GM19238 (cell line): Measurements from ENCODE around the gene NPL.

Source experiments
- DNase-seq: peaks from one replicate; pipeline ENCODE4 v3.0.0; 2011; ENCODE audit warnings: low spot score; ENCODE audit not compliant: insufficient read length

The NPL gene

DNA sequence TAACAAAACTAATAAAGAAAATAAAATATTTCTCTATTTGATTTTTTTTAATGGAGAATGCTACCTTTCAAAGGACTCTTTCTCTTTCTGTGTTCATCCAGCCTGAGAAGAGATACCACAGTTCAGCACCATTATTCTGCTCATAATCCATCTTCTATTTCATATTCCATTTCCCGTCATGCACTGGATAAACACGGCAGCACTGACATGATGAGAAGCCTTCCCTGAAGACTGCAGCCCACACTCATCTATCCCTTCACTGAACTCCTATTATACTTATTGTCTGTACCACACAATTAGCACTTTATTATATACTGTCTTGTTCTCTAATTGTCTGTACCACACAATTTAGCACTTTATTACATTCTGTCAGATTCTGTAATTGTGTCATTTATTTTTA is 10.7 kb upstream of the NPL start:
- DNase-seq = no peak

DNA sequence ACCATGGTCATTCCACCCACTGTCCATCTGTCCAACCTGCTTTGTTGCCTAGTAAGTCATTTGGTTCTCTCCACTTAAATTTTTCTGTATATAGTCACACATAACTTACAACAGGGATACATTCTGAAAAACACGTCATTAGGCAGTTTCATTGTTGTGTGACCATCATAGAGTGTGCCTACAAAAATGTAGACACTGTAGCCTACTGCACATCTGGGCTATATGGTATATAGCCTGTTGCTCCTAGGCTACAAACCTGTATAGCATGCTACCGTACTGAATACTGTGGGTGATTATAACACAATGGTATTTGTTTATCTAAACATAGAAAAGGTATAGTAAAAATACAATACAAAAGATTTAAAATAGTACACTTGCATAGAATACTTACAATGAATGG is 10.0 kb upstream of the NPL start:
- DNase-seq = no peak

DNA sequence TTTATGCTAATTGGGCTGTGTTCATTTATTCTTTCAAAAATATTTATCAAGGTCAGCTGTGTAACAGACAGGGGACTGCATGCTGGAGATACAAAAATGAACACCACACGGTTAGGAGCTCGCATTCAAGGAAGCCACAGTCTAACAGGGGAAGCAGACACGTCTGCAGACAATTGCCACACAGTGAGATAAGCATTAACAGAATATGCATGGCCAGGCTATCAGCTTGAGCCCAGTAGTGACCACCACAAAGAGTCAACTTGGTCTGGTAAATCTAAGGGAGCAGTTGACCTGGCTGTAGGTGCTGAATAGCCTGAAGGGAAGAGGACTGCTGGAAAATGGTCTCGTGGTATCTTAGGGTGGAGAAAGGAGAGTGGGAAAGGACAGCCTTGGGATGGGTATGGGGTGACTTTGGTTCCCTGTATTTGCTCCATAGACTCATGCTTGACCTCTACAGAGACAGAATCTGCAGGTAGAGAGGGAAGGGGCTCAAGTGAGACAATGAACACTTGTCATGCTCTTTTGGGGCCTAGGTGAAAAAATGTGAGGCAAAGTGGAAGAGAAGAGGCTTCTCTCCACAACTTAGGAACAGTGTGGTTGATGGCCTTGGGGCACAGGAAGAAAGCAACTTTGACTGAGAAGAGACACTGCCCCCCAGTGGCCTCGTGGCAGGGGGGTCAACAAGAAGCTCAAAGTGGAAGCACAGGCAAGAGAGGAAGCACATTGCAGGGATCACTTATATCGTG is 7.6 kb upstream of the NPL start:
- DNase-seq = no peak

DNA sequence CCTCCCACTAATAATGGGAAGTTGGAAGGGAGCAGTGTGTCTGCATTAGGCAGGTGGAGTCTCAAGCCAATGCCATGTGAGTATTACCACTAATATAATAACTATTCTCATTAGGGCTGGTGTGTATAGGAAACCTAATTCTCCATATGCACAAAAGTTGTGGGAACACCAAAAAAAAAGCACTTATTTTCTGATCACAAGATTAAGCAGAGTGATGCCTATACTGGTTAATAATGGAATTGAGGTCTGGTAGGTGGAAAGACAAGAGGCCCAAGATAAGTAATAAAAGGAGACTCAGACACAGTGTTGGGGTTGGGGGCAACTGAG is 7.0 kb upstream of the NPL start:
- no peak for DNase-seq

DNA sequence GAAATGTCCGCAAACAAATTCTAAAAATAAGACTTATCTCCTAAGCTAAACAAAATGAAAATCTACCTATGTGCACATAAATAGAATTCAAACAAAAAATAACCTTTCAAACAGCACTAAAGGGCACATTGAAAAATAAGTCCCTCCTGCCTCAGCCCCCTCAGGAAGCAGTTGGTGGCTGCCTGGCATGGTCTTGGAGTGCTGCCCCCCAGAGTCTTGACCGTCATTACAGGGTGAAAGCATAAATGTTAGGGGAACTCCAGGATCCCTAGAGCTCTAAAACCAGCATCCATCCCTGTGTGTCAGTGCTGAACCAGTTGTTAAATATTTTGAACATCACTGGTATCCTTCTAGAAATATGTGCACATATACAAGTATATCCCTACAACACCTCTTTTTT is 6.5 kb upstream of the NPL start:
- no peak for DNase-seq

DNA sequence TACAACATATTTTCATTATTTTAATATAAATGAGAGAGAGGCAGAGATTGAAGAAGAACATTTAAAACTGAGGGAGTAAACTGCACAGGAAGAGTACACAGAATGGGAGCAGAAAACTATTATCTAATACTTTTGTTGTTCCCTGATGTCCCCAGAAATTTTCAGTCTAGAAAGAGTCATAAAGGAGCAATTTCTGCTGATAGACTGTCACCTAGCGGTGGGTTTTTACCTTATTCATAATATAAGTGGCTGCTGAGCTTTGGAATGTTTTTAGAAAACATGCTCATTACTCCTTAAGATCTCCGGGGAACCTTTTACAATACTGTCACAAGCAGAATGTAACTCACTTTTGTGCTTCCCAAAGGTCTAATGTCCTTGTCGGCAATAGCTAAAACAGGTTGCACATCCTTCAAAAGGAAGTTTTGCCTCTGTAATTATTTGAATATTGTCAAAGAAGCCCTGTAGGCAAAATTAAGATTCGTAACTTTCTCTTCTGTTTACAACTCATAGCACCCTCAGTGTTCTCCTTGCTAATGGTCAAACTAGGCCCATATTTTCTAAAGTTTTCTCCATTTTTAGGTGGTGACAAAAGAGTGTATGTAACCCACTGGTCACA is 4.9 kb upstream of the NPL start:
- no peak for DNase-seq

DNA sequence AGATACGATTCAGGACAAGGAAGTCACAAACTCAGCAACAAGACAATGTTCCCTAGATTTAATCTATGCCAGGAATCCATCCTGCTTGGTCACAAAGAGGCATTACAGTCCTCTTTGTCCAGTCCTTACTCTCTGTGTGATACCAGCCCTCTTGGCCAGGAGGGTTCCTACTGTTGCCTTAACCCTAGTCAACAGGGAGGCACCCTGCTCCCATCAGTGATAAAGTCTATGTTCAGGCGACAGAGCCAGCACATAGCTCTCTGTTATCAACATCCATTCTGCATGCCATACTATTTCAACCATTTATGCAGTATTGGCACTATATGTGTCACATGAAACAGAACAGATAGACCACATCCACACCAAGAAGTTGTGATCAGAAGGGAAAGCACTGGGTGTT is 4.4 kb upstream of the NPL start:
- DNase-seq = no peak

DNA sequence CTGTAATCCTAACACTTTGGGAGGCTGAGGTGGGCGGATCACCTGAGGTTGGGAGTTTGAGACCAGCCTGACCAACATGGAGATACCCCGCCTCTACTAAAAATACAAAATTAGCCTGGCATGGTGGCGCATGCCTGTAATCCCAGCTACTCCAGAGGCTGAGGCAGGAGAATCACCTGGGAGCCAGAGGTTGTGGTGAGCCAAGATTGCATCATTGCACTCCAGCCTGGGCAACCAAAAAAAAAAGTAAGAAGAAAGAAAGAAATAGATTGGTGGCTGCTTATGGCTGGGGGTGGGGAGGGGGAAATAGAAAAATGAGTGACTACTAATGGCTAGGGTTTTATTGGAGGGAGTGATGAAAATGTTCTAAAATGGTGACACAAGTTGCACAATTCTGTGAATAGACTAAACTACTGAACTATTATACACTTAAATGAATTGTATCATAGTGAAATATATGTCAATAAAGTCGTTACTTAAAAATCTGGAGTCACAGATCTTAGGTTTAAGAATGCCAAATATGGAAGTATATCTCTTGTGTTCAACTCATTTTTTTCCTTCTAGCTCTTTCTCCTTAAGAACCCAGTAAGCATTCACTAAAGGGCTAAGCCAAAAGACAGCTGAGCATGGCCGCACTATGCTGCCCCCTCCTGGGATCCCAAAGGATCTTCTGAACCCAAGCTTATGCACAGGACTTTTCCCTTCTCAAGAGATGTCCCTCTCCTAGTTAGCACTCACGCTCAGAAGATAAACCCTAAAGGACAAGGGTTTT is 3.2 kb upstream of the NPL start:
- DNase-seq = no peak

DNA sequence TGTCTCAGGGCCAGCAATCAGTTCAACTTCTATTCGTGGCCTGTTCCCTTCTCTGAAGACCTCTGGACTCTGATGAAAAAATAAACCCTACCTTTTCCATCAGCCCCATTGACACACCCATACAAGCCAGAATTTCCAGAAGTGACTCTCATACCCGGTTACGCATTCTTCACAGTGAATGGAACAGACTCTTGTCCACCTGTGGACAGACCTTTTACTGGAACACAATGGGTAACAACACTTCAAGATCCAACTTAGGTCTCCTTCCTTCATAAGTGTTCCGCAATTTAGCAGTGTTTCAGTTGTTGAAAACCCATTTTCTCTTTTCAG is 2.6 kb upstream of the NPL start:
- DNase-seq = no peak

DNA sequence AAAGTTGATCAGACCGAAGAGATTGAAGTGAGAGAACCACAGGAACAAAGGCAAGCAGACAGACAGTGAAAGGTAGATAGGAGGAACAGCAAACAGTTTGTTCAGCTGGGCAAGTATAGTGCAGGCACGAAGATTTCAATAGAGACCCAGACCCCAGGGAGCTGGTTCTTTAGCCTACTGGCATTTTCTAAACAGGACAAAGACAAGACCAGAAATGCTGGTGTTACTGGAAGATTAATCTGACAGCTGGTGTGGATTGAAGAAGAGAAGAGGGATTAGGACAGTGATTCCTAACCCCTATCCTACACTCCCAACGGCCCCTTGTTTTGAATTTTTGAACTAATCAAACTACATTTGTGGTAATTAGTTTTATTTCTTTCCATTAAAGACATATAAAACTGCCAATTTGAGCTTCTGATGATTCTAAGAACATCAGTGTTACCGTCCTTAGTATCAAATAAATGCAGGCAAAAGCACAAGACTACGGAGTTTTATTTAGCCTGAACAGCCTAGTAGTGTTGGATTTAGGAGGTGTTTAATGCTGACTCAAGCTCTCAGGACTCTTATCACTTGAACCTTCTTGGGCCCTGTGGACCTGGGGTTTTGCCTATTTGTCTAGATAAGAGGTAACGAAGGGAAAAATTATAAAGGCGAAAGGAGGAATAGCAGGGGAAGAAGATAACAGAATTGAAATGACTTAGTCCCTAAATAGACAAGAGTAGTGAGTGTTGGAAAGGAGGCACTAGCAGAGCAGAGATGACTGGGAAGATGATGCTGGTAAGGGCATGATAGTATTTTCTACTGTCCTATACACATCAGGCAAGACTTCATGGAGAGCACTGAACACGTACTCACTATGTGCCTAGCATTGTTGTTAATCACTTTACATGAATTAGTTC is 2.0 kb downstream of the NPL start:
- DNase-seq = no peak

DNA sequence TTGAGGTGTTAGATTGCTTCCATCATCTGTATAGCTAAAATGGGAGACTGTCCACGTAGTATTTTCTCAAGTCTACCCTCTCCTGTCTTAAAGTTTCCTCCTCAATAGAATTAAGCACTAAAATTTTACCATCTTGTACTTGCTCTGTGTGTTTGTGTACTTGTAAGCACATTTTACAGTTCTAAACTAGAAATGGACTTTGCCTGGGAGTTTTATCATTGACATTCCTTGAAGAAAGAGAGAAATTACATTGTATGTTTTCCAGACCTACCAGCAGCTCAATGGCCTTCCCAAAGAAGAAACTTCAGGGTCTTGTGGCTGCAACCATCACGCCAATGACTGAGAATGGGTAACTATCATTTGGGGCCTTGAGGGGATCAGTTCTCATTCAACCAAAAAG is 4.5 kb downstream of the NPL start:
- DNase-seq = no peak

DNA sequence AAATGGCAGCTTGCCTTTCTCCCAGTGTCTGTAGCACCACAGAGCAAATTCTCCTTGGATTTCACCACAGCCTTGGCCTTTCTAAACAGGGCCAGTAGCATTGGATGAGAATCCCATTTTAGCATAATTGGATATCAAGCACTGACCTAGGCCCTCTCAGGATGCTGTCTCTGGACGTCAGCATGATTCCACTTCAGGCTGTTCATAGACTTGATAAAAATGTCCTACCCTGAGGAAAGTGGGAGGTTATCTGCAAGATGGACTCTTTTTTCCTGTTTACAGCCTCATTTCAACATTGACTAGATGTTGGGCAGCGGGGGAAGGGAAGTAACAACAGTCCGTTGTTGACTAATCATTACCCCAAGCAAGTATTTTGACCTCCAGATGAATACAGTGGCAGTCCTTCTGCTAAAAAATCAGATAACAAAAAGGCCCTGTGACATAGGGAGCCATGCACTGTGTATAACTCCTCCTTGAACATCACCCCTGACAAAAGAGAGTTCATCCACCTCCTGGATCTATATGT is 5.2 kb downstream of the NPL start:
- DNase-seq = no peak

DNA sequence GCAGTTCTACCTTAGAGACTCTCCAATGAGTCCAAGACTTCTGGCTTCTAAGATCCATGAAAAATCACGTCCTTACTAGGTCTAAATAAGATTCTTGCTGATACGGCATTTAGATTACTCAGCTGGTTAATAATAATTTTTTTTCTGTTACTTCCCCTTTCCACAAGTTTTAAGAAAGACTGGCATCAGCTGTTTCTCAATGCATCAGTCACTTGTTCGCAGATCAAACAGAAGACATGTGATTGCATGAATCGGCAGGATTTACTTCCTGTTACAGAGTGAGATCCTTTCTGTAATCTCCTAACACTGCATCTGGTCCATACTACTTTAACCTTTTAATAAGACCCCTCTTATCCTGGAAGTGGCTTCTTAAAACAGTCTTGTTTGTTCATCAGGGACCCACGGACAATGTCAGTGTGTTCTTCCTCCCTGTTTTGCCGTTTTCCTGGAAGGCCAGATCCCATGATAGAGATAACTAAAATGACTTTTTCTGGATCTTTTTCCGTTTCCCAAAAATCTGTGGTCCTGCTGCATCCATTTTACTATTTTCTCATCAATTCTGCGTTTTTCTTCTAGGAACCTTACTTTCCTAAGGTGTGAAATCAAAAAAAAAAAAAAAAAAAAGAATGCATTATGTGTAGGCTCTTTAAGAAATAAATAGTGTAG is 6.1 kb downstream of the NPL start:
- no peak for DNase-seq

DNA sequence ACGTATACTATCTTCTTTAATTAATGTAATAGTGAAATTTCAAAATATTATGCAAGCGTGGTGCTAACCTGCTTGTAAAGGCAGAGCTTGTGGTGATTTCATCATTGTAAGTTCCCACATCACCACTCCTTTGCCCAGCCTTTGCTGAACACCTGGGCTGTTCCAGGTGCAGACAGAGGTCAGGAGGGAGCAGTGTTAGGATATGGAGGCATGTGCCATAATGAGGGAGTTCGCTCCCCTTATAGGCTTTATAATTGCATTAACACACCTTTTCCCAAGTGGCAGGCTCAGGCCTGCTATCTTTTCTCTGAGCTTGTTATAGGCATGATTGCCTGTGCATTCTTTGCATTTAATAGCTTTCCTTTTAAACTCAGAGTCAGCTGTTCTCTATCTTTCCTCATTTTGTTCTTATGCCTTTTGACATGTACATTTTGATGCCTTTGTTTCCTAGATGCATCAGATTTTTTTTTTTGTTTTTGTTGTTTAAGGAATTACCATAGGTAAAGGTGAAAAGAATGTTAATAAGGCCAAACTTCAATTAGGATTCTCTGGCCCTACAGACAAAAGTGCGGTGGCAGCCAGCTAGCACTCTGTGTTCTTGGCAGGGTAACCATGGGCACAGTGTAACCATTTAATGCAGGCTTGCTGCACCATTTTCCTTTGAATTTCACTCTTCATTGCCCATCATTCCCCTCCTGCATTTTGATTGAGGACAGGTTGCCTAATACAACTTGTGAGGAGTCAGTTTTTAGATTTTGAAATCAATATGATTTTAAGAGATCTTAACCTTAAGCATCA is 12.6 kb downstream of the NPL start:
- no peak for DNase-seq

DNA sequence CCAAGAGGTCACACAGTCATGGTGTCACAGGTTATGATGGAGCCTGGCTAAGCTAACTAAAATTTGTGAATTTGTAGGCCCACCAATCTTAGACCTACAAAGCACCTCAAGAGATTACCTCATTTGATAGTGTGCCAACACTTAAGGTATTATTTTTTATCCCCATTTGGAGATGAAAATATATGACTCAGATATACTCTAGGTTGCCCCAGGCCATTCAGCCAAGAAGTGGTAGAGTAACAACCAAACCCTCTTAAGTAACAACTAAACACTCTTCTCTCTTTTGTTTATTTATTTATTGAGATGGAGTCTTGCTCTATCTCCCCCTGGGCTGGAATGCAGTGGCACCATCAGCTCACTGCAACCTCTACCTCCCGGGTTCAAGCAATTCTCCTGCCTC is 14.3 kb downstream of the NPL start:
- no peak for DNase-seq

DNA sequence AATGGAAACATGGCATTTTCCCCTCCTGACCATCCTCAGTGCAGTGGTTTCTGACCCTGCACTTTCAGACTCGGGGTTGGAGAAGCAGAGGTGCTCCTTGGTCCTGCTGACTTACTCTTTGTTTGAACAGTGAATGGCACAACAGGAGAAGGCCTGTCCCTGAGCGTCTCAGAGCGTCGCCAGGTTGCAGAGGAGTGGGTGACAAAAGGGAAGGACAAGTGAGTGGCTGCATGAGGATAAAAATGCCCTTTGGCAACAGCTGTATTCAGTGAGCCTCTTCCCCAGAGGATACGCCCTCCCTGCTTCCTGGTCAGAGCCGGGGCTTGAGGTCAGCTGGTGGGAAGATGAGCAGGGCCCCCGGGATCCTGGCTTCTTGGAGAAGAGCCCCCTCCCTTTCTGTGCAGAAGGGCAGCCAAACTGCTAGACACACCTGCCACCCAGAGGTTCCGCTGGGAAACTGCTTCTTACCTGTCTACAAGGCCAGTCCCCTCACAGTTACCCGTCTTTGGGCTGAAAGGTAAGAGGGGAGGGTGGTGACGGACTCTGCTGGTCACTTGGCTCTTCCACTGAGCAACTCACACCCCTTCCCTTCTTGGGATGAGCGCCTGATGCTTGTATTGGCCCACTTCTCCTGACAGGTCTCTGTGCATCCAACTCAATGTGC is 16.6 kb downstream of the NPL start:
- DNase-seq = no peak

DNA sequence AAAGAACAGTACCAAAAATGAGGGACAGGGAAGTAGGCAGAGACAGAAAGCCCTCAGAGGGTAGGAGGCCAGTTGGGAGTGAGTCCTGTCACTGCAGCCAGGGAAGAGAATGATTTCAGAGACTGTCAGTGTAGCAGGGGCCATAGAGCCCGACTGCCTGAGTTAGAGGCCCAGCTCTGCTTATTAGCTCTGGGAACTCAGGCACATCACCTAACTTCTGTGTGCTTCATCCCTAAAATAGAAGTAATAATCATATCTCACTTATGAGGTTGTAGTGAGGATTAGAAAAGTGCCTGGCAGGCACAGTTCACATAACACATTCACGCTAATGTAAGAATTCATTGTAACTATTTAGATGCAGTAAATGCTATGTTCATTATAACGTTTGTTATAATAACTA is 18.3 kb downstream of the NPL start:
- DNase-seq = no peak

DNA sequence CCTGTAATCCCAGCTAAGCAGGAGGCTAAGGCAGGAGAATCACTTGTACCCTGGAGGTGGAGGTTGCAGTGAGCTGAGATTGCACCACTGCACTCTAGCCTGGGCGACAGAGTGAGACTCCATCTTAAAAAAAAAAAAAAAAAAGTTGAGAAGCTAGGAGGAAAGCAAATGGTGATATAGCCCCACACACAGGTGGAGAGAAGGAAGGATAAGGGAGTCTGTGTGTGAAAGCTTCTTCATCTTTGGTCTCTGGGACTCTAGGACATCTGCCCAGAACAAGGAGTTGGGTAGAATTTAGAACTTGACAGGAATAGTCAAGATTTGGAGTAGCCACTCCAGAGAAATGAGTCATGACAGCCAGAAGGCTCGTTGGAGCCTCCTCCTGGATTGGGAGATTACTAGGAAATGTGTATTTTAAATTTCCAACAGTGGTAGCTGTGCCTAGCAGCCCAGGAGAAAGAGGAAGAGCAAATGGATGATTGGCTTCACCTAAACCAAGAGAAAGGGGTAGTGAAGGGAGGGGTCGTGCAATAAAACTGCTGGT is 19.9 kb downstream of the NPL start:
- DNase-seq = no peak

DNA sequence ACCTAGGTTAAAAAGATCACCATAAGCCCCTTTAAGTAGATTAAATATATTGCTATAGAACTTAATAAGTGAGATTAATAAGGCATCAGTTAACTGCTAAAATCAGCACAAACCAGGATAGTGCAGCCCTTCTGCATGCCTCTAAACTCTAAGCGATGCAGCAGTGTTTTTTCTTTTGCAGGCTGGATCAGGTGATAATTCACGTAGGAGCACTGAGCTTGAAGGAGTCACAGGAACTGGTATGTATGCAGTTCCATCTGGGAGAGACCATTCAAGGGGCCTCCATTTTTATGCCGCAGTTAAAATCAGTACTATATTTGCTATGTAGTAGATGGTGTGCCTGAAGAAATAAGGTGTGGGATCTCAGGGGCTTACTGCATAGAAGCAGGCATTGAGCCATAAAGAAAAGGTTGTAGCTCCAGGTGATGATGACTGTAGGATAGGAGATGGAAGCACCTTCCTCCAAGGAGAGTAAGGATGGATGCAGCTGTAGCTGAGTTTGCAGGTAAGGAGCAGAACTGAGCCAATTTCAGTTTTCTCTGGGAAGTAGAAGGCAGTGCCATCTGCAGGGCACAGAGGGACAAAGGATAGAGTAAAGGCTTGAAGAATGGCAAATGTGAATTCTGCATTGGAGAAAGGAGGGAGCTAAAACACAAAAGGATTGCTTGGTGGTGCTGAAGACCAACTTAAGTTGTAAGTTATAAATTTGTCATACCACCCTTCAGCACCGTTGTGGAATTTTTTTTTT is 22.6 kb downstream of the NPL start:
- no peak for DNase-seq
